Endothelial cell of umbilical vein (primary cell): ENCODE results near the gene YY1. TPM values are rescaled to one million over a fixed set of nuclear protein-coding genes. Genes with fewer than 3 reads are reported as not detected.
A peak's percentile ranks its signal among the peaks of the same experiment; 100 is the strongest.

Experiments
- BruUV-seq: library from RNA; stranded (reverse); fragments of 400-500 nt; replicated peaks from 2 replicates; lab custom pipeline; 2021; lab: Mats Ljungman, UMichigan
- CTCF ChIA-PET: fragments of 300-600, 350-600 bp; sonication (Branson Sonifier 250); formaldehyde crosslinking; loops from one replicate; lab custom pipeline; 2021; ENCODE audit warnings: antibody characterized with exemption, inconsistent platforms; lab: Charles Lee
- POLR2A ChIA-PET: fragments of 300-600, 350-600 bp; sonication (Branson Sonifier 250); formaldehyde crosslinking; loops from one replicate; lab custom pipeline; 2021; ENCODE audit warnings: antibody characterized with exemption, inconsistent platforms; lab: Charles Lee
- DNase-seq: peaks from one replicate; pipeline ENCODE4 v3.0.0-alpha.2; 2011; ENCODE audit warnings: low read depth, low spot score
- FAIRE-seq: peaks from 2 replicates; lab custom pipeline; 2011; peaks lifted over from hg19 to GRCh38; lab: Jason Lieb, UNC
- H2AFZ ChIP-seq: 2 replicates; pipeline ENCODE4 v1.6.0; 2012; ENCODE audit warnings: low read depth, low read length, control low read depth, inconsistent platforms
- H3K27ac ChIP-seq: 2 replicates; pipeline ENCODE4 v1.5.1; 2011; ENCODE audit warnings: low read depth, mild to moderate bottlenecking, control low read depth, low read length, moderate library complexity; ENCODE audit not compliant: insufficient read depth
- H3K27me3 ChIP-seq, 2 experiments: 2 replicates each; pipeline versions ENCODE4 v1.6.0 to v1.6.1; 2011; ENCODE audit warnings: low read length in 2 of 2, mixed read lengths in 1 of 2; ENCODE audit not compliant: control insufficient read depth in 2 of 2, insufficient read depth in 2 of 2
- H3K36me3 ChIP-seq, 2 experiments: 2 replicates in 1 of 2; 3 replicates in 1 of 2; pipeline ENCODE4 v1.5.1; 2011; ENCODE audit warnings: low read length in 2 of 2, mild to moderate bottlenecking in 1 of 2, moderate library complexity in 1 of 2; ENCODE audit not compliant: control insufficient read depth in 2 of 2, insufficient read depth in 2 of 2; ENCODE audit errors: extremely low read depth in 1 of 2
- H3K4me1 ChIP-seq: 3 replicates; pipeline ENCODE4 v1.5.1; 2011; ENCODE audit warnings: mild to moderate bottlenecking, low read length; ENCODE audit not compliant: control insufficient read depth, insufficient read depth; ENCODE audit errors: extremely low read depth
- H3K4me2 ChIP-seq: 2 replicates; pipeline ENCODE4 v1.6.1; 2011; ENCODE audit warnings: low read length, control low read depth, mixed read lengths; ENCODE audit not compliant: insufficient read depth
- H3K4me3 ChIP-seq, 3 experiments: fragments of 200-600 bp in 1 of 3; sonication (generic), shearing (Covaris generic) in 1 of 3; replicated peaks in 1 of 3; 2 replicates each; pipeline ENCODE4 v1.5.1; 2011 to 2016; ENCODE audit warnings: control low read depth in 3 of 3, low read length in 3 of 3, mild to moderate bottlenecking in 2 of 3, inconsistent platforms in 1 of 3, low read depth in 1 of 3, moderate library complexity in 1 of 3; ENCODE audit not compliant: insufficient read depth in 1 of 3
- H3K79me2 ChIP-seq: 2 replicates; pipeline ENCODE4 v1.6.0; 2012; ENCODE audit warnings: low read length, inconsistent platforms; ENCODE audit not compliant: control insufficient read depth, insufficient read depth
- H3K9ac ChIP-seq: replicated peaks from 2 replicates; pipeline ENCODE3; 2011; ENCODE audit warnings: low read length, control low read depth; ENCODE audit not compliant: insufficient read depth; ENCODE audit errors: extremely low read depth
- H3K9me1 ChIP-seq: replicated peaks from 3 replicates; pipeline ENCODE4 v1.6.0; 2011; ENCODE audit warnings: mild to moderate bottlenecking, low read length; ENCODE audit not compliant: control insufficient read depth, insufficient read depth; ENCODE audit errors: extremely low read depth
- H3K9me3 ChIP-seq: replicated peaks from 2 replicates; pipeline ENCODE4 v1.5.1; 2012; ENCODE audit warnings: low read length, inconsistent platforms; ENCODE audit not compliant: control insufficient read depth, insufficient read depth
- H4K20me1 ChIP-seq: replicated peaks from 2 replicates; pipeline ENCODE3; 2011; ENCODE audit warnings: mild to moderate bottlenecking, low read length; ENCODE audit not compliant: control insufficient read depth, insufficient read depth; ENCODE audit errors: extremely low read depth
- FOS ChIP-seq: IDR thresholded peaks from 2 replicates; pipeline ENCODE4 v1.6.1; 2011; ENCODE audit warnings: mild to moderate bottlenecking, low read length, moderate library complexity, borderline replicate concordance; ENCODE audit not compliant: insufficient read depth
- JUN ChIP-seq: IDR thresholded peaks from 2 replicates; pipeline ENCODE4 v1.6.1; 2011; ENCODE audit warnings: borderline replicate concordance, low read depth; ENCODE audit not compliant: insufficient read length, insufficient read depth
- MYC ChIP-seq: IDR thresholded peaks from one replicate; pipeline ENCODE4 v1.6.1; 2011; ENCODE audit warnings: mild to moderate bottlenecking, low read depth, low read length
- POLR2AphosphoS5 ChIP-seq: IDR thresholded peaks from 2 replicates; pipeline ENCODE4 v1.6.1; 2012; ENCODE audit warnings: low read depth, mild to moderate bottlenecking, control low read depth, low read length, moderate library complexity; ENCODE audit not compliant: insufficient read depth
- dilution Hi-C: fragments of 300-500 bp; cut with MboI; formaldehyde crosslinking; loops from one replicate; pipeline ENCODE4 v1.15.0; 2019; ENCODE audit warnings: low sequenced_read_pairs; ENCODE audit not compliant: extremely low pct_ligation_motif_present
- intact Hi-C: fragments of 100-400 bp; cut with micrococcal nuclease; formaldehyde crosslinking; loops from one replicate; pipeline ENCODE4 v1.10.0; 2022
- polyA plus RNA-seq, 4 experiments: library from polyadenylated mRNA; depleted of rRNA in 3 of 4; stranded (reverse) in 3 of 4; unstranded in 1 of 4; fragments of >200 nt; gene quantifications; 2 replicates each; pipeline versions ENCODE4 v1.2.1 to v1.2.3, GENCODE V29; 2011 to 2012; ENCODE audit warnings: missing spikeins in 1 of 4
- total RNA-seq: library from RNA; stranded (reverse); gene quantifications from 2 replicates; pipeline ENCODE4 v1.2.3, GENCODE V29; 2021

The YY1 gene
- total and polyA plus RNA-seq, 2 donors (not counting 3 experiments of a cell fraction or from before 2014, with no cell fraction given), result 23.5 to 78.6 TPM

DNA sequence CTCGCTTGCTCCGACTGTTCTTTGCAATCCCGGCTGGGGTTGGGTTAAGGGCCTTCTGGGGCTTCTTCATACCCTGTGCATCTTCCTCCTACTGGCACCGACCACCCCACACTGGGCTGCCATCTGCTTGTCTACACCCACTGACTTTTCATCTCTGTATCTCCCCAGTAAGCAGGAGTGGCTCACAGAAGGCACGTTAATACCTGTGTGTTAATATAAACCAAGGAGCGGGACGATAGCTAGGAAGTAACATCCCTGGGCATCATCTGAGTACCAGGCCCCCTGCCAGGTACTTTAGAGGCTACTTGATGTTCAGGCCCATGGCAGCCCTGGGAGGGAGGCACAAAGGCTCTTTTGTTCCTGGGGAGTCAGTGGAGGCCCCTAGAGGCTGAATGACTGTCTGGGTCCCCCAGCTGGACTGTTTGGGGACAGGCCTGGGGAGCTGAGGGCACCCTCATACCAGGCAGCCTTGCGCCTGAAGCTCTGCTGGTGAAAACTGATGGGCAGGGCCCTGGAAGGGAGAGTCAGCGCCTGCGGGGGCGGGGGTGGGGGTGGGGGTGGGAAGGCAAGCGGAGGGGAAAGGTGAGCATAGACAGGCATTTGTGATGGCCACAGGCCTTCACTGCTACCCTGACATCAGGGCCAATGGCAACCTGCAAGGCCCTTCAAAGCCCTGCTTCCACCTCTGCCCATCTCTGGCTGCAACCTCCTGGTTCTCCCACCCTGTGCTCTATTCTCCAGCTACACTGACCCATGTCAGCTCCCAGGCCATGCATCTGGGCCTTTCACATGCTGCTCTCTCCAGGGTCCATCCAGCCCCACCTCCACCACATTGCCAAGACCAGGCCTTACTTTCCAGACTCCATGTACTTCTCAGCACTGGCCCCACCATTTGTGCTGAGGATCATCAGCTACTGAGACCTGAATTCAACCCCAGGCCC is 45.3 kb upstream of the YY1 start:
- no peaks in the 10 kb centered on the region for H3K36me3 ChIP-seq
- H3K9me1 ChIP-seq, result no peaks in the 10 kb centered on the region
- DNase-seq (no peak), FAIRE-seq (no peak)
- H3K27me3 ChIP-seq, result no peaks in the 10 kb centered on the region
- no peak overlapping the region for H3K27ac ChIP-seq
- intact Hi-C loops, result loop anchor here (1.0 to 2.0 kb wide), 7 partner anchors 47 to 463 kb away; no protein-coding TSS in a partner anchor
- H3K4me3 ChIP-seq, result peak overlapping the region in 2 of 3 experiments; percentile 12 to 30
- TSS peak; percentile 72 for BruUV-seq
- peaks cover 5% of the 10 kb centered on the region for H3K4me1 ChIP-seq
- no peaks in the 10 kb centered on the region for H3K9me3 ChIP-seq
- peak overlapping the region; percentile 72 for H2AFZ ChIP-seq
- dilution Hi-C loops, result no loop called here
- no peak for TF ChIP-seq MYC
- TF ChIP-seq FOS, result no peak
- ChIA-PET POLR2A (interaction anchor here (0.6 kb wide), 1 partner anchor 552 kb away, joined by 3 read pairs; no protein-coding TSS in a partner anchor), CTCF (interaction anchor here (0.5 to 2.2 kb wide), 44 partner anchors 9 to 463 kb away, joined by 3 to 26 read pairs (median 4); no protein-coding TSS in a partner anchor)
- no peaks in the 10 kb centered on the region for H3K79me2 ChIP-seq
- no peaks in the 10 kb centered on the region for H4K20me1 ChIP-seq
- peak overlapping the region; percentile 21 for H3K9ac ChIP-seq
- peak overlapping the region; percentile 26 for H3K4me2 ChIP-seq

DNA sequence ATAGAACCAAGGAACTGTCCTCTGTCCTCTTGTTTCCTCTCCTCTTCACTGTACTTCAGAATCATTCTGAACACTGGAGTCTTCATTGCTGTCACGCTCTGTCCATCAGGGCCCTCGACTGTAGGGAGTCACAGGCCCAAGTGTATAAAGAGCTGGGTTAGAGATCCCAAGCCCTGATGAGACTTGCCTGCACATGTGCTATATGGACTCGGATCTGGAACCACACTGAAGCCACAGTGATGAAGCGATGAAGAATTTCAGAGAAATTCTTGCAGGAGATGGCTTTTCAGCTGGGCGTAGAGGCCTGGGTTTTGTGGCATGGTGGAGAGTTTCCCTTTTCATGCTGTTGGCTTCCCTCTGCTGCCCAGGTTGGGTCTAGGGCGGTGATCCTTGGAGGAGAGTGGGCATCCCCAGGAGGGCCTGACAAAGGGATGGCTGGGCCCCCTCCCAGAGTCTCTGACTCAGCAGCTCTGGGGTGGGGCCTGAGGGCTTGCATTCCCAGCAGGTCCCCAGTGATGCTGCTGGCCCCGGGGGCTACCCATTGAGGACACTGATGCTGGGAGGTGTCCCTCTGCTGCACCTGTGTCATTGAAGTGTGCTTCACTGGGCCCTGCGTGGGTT is 39.6 kb upstream of the YY1 start:
- Histone ChIP-seq H2AFZ (no peak overlapping the region), H3K9me3 (no peaks in the 10 kb centered on the region), H3K4me2 (no peak overlapping the region), H3K9ac (no peak overlapping the region), H3K4me3 (no peak overlapping the region), H3K79me2 (no peaks in the 10 kb centered on the region), H3K27me3 (peaks cover 2 to 4% of the 10 kb centered on the region in 2 experiments), H3K9me1 (no peaks in the 10 kb centered on the region), H3K36me3 (no peaks in the 10 kb centered on the region), H3K4me1 (no peaks in the 10 kb centered on the region), H3K27ac (no peak overlapping the region), H4K20me1 (no peaks in the 10 kb centered on the region)
- BruUV-seq, result no TSS peak
- dilution Hi-C loops, result no loop called here
- DNase-seq, result no peak
- FAIRE-seq, result no peak
- intact Hi-C loops, result no loop called here
- ChIA-PET CTCF (no interaction called here), POLR2A (no interaction called here)
- TF ChIP-seq POLR2AphosphoS5, result no peak
- TF ChIP-seq MYC, result no peak
- TF ChIP-seq JUN, result no peak
